A549 (cell line): ENCODE results near the gene BEST2. TPM values are rescaled to one million over a fixed set of nuclear protein-coding genes. Genes with fewer than 3 reads are reported as not detected.

Experiments used
- ATAC-seq, 2 experiments: fragments of 200-7000 bp in 1 of 2; fragments of >200 bp in 1 of 2; cut with Nextera tagmentation in 1 of 2; cut with Tn5 transposase in 1 of 2; 3 replicates each; pipeline versions ENCODE4 v1.8.0 to v1.9.1; 2018 to 2020; ENCODE audit warnings: mild to moderate bottlenecking in 1 of 2, moderate library complexity in 1 of 2
- CTCF ChIA-PET: fragments of 300-600 bp; sonication (Branson Sonifier 250); formaldehyde crosslinking; extraction: SDS; loops from one replicate; lab custom pipeline; 2021; ENCODE audit warnings: antibody characterized with exemption, inconsistent platforms; lab: Yijun Ruan, JAX
- POLR2A ChIA-PET: fragments of 350-600 bp; formaldehyde crosslinking; extraction: SDS; loops from one replicate; lab custom pipeline; 2021; ENCODE audit warnings: antibody characterized with exemption, inconsistent platforms; lab: Yijun Ruan, JAX
- DNase-seq, 2 experiments: peaks; one replicate each; pipeline versions ENCODE4 v3.0.0 to v3.0.0-alpha.2; 2011 to 2016; ENCODE audit warnings: low read depth in 1 of 2, low spot score in 1 of 2
- FAIRE-seq: peaks from 2 replicates; lab custom pipeline; 2011; peaks lifted over from hg19 to GRCh38; lab: Jason Lieb, UNC
- H3K27ac ChIP-seq, 2 experiments: fragments of >200 bp; sonication (Bioruptor Twin); formaldehyde crosslinking; 3 replicates each; pipeline ENCODE4 v1.5.1; 2016 to 2017
- H3K4me1 ChIP-seq: fragments of >200 bp; sonication (Bioruptor Twin); formaldehyde crosslinking; 3 replicates; pipeline ENCODE4 v1.6.1; 2016
- H3K4me2 ChIP-seq: fragments of >200 bp; sonication (Bioruptor Twin); formaldehyde crosslinking; 3 replicates; pipeline ENCODE4 v1.6.1; 2016
- H3K4me3 ChIP-seq: fragments of >200 bp; sonication (Bioruptor Twin); formaldehyde crosslinking; 3 replicates; pipeline ENCODE4 v1.5.1; 2016
- H3K9me3 ChIP-seq: fragments of >200 bp; sonication (Bioruptor Twin); formaldehyde crosslinking; 3 replicates; pipeline ENCODE4 v1.6.1; 2016
- BHLHE40 ChIP-seq: IDR thresholded peaks from 2 replicates; pipeline ENCODE4 v1.6.1; 2012; ENCODE audit warnings: low read depth, low read length, inconsistent platforms
- EHF ChIP-seq: fragments of 250-450 bp; sonication (Bioruptor Pico); IDR thresholded peaks from 2 replicates; pipeline ENCODE4 v1.5.0; 2020; ENCODE audit warnings: mild to moderate bottlenecking
- GATA3 ChIP-seq: IDR thresholded peaks from 2 replicates; pipeline ENCODE4 v1.6.1; 2012; ENCODE audit warnings: borderline replicate concordance
- HOXA7 ChIP-seq: fragments of 250-450 bp; sonication (Bioruptor Pico); IDR thresholded peaks from 2 replicates; pipeline ENCODE4 v1.5.0; 2020; ENCODE audit warnings: mild to moderate bottlenecking, moderate library complexity
- JUN ChIP-seq, 2 experiments: fragments of >200 bp; sonication (Bioruptor Twin); formaldehyde crosslinking; IDR thresholded peaks; 2 replicates in 1 of 2; 3 replicates in 1 of 2; pipeline ENCODE4 v1.6.1; 2016 to 2017
- PHF8 ChIP-seq: fragments of 200-600 bp; sonication (generic); IDR thresholded peaks from 2 replicates; pipeline ENCODE4 v1.6.1; 2016; ENCODE audit warnings: low read depth, mild to moderate bottlenecking, antibody characterized with exemption, moderate library complexity, borderline replicate concordance
- POLR2AphosphoS2 ChIP-seq: conservative IDR thresholded peaks from 2 replicates; pipeline ENCODE4 v1.6.1; 2012; ENCODE audit warnings: low read length, improper control_type of control experiment, inconsistent platforms
- RAD21 ChIP-seq, 2 experiments: fragments of >200 bp in 1 of 2; sonication (Bioruptor Twin) in 1 of 2; formaldehyde crosslinking in 1 of 2; IDR thresholded peaks in 1 of 2; conservative IDR thresholded peaks in 1 of 2; 2 replicates in 1 of 2; 3 replicates in 1 of 2; pipeline ENCODE4 v1.6.1; 2012 to 2018; ENCODE audit warnings: inconsistent platforms in 1 of 2
- RFX5 ChIP-seq: fragments of 450-650 bp; IDR thresholded peaks from 2 replicates; pipeline ENCODE4 v1.7.1; 2014; ENCODE audit warnings: antibody characterized with exemption, mild to moderate bottlenecking, moderate library complexity
- RNF2 ChIP-seq: fragments of 200-600 bp; sonication (generic); IDR thresholded peaks from 2 replicates; pipeline ENCODE4 v1.6.1; 2016; ENCODE audit warnings: low read depth, mild to moderate bottlenecking, antibody characterized with exemption, moderate library complexity, borderline replicate concordance
- SMC3 ChIP-seq: fragments of >200 bp; sonication (Bioruptor Twin); formaldehyde crosslinking; IDR thresholded peaks from 3 replicates; pipeline ENCODE4 v1.6.1; 2018; ENCODE audit warnings: inconsistent platforms
- USF2 ChIP-seq: fragments of 450-650 bp; IDR thresholded peaks from 2 replicates; pipeline ENCODE4 v1.6.1; 2014; ENCODE audit warnings: antibody characterized with exemption
- ZC3H11A ChIP-seq: fragments of 450-650 bp; IDR thresholded peaks from 2 replicates; pipeline ENCODE4 v1.6.1; 2014; ENCODE audit warnings: antibody characterized with exemption, mild to moderate bottlenecking
- WGBS: methylation state at CpG from one replicate; pipeline ENCODE4 v1.1.6; 2017; ENCODE audit errors: missing lambda C conversion rate; 5-methylcytosine and 5-hydroxymethylcytosine counted together
- polyA plus RNA-seq, 4 experiments: library from polyadenylated mRNA; depleted of rRNA in 3 of 4; stranded (reverse); fragments of >200 nt; fragmentation: RNase III in 1 of 4; extraction: RNeasy Plus Mini Kit Qiagen cat#74134 plus additional on column Dnase treatment in 1 of 4; gene quantifications; 2 replicates in 3 of 4; 3 replicates in 1 of 4; pipeline ENCODE4 v1.2.3, GENCODE V29; 2011 to 2017
- TF ChIP-seq, protein P1 (sequence below): fragments of >200 bp; sonication (Bioruptor Twin); formaldehyde crosslinking; IDR thresholded peaks from 3 replicates; pipeline ENCODE4 v1.6.1; 2016
- TF ChIP-seq, protein P2 (sequence below): fragments of 200-600 bp; sonication (generic); IDR thresholded peaks from 2 replicates; pipeline ENCODE4 v1.6.1; 2016; ENCODE audit warnings: antibody characterized with exemption, mild to moderate bottlenecking, moderate library complexity

The BEST2 gene
- polyA plus RNA-seq, 2 of the 4 experiments (the other 2 are of a cell fraction): not detected

DNA sequence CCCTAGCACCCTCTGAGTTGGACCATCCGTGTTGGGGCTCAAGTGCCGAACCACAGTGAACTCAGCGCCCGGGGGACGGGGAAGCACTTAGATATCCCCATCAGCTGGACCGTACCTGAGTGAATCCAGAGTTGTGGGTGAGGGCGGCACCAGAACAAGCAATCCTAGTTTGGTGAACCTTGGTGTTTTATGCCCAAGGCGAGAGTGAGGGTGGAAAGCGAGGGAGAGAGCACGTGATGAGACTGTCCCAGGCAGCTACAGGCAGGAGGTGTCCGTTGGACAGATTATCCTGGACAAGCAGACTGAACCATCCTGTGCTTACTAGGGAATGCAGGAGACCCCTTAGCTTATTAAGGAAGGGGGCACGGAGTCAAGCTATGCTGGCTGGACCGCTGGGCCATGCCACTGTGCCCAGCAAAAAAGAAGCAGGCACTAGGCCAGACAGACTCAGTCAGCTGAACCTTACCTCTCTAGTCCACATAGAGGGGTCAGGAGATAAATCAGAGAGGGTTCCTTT lies 13.7 kb upstream of the BEST2 start:
- no peak for TF ChIP-seq RFX5
- 0 out of 2 replicates have a peak, but pooled peaks have one; percentile 40 for TF ChIP-seq PHF8
- H3K4me1 ChIP-seq: peaks cover 18% of the 10 kb centered on the region
- no peak for FAIRE-seq
- H3K27ac ChIP-seq: peak overlapping the region; percentile 86 to 88
- H3K4me3 ChIP-seq: peak overlapping the region; percentile 78
- ATAC-seq: no peak
- H3K4me2 ChIP-seq: peak overlapping the region; percentile 98
- H3K9me3 ChIP-seq: no peaks in the 10 kb centered on the region
- POLR2A ChIA-PET: interaction anchor here (0.9 to 1.5 kb wide), 2 partner anchors 40 to 55 kb away, joined by 3 read pairs; no protein-coding TSS in a partner anchor
- CTCF ChIA-PET: interaction anchor here (1.0 to 38.2 kb wide), 4 partner anchors 14 to 110 kb away, joined by 3 to 725 read pairs (median 10); partner anchors contain the start of genes HOOK2 and TNPO2
- no peak for DNase-seq
- WGBS: 24% methylated on average over 8 of the region's 13 CpGs

GRCh38 chr19:12745166-12745897 lies 6.3 kb upstream of the BEST2 start:
- ChIA-PET CTCF (interaction anchor here (0.6 to 38.2 kb wide), 3 partner anchors 24 to 51 kb away, joined by 3 to 725 read pairs (median 7); partner anchors contain the start of gene HOOK2), POLR2A (no interaction called here)
- 88% methylated on average over 10 of the region's 22 CpGs for WGBS
- Histone ChIP-seq H3K27ac (no peak overlapping the region), H3K4me3 (no peak overlapping the region), H3K4me1 (peaks cover 5% of the 10 kb centered on the region; the same call in 1 of the 3 replicates), H3K4me2 (no peak overlapping the region), H3K9me3 (no peaks in the 10 kb centered on the region)
- TF ChIP-seq JUN (IDR thresholded peaks at IDR 0.05) (no peak), PHF8 (no peak), BHLHE40 (no peak), USF2 (no peak), RAD21 (conservative IDR thresholded peaks at IDR 0.05 in 1 of 2, IDR thresholded peaks at IDR 0.05 in 1 of 2) (no peak), EHF (no peak), SMC3 (no peak), ZC3H11A (no peak), POLR2AphosphoS2 (no peak), RNF2 (no peak)
- TF ChIP-seq, protein P1, sequence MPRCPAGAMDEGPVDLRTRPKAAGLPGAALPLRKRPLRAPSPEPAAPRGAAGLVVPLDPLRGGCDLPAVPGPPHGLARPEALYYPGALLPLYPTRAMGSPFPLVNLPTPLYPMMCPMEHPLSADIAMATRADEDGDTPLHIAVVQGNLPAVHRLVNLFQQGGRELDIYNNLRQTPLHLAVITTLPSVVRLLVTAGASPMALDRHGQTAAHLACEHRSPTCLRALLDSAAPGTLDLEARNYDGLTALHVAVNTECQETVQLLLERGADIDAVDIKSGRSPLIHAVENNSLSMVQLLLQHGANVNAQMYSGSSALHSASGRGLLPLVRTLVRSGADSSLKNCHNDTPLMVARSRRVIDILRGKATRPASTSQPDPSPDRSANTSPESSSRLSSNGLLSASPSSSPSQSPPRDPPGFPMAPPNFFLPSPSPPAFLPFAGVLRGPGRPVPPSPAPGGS: no peak
- TF ChIP-seq, protein P2, sequence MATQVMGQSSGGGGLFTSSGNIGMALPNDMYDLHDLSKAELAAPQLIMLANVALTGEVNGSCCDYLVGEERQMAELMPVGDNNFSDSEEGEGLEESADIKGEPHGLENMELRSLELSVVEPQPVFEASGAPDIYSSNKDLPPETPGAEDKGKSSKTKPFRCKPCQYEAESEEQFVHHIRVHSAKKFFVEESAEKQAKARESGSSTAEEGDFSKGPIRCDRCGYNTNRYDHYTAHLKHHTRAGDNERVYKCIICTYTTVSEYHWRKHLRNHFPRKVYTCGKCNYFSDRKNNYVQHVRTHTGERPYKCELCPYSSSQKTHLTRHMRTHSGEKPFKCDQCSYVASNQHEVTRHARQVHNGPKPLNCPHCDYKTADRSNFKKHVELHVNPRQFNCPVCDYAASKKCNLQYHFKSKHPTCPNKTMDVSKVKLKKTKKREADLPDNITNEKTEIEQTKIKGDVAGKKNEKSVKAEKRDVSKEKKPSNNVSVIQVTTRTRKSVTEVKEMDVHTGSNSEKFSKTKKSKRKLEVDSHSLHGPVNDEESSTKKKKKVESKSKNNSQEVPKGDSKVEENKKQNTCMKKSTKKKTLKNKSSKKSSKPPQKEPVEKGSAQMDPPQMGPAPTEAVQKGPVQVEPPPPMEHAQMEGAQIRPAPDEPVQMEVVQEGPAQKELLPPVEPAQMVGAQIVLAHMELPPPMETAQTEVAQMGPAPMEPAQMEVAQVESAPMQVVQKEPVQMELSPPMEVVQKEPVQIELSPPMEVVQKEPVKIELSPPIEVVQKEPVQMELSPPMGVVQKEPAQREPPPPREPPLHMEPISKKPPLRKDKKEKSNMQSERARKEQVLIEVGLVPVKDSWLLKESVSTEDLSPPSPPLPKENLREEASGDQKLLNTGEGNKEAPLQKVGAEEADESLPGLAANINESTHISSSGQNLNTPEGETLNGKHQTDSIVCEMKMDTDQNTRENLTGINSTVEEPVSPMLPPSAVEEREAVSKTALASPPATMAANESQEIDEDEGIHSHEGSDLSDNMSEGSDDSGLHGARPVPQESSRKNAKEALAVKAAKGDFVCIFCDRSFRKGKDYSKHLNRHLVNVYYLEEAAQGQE: no peak
- FAIRE-seq (no peak), DNase-seq (no peak), ATAC-seq (no peak)

DNA sequence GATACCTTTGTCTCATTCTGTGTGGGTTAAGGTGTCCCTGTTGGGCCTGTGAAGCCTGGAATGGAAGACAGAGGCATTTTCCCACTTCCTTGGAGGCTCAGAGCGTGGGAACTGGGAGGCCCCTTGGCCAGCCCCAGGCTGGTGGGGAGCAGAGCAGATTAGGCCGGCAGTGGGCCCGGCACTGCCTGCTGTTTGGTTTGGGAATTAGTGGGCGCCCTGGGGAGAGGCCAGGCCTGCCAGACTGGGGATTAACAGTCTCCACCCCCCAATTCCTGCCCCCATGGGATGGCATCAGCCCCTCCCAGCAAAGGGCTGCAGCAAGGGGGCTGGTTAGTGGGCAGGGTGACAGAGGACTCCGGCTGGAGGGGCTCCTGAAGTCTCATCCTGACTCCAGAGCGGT lies 3.1 kb upstream of the BEST2 start:
- ChIA-PET POLR2A (interaction anchor here (1.8 kb wide), 1 partner anchor 9 kb away, joined by 4 read pairs; no protein-coding TSS in a partner anchor), CTCF (interaction anchor here (1.9 to 38.2 kb wide), 2 partner anchors 21 to 48 kb away, joined by 10 to 725 read pairs; partner anchors contain the start of gene HOOK2)
- Histone ChIP-seq H3K4me2 (no peak overlapping the region), H3K4me3 (no peak overlapping the region), H3K9me3 (no peaks in the 10 kb centered on the region), H3K4me1 (peaks cover 5% of the 10 kb centered on the region; the same call in 1 of the 3 replicates), H3K27ac (no peak overlapping the region)
- no peak for FAIRE-seq
- DNase-seq: no peak
- TF ChIP-seq HOXA7 (CRISPR knock-in tag): no peak
- TF ChIP-seq GATA3: no peak
- no peak for ATAC-seq
- 100% methylated on average over 1 of the region's 6 CpGs for WGBS
